ENCODE data around the gene OSTC. TPM values are rescaled to one million over a fixed set of nuclear protein-coding genes. Genes with fewer than 3 reads are reported as not detected.

The OSTC gene
- total and polyA plus RNA-seq, 2 of the 13 experiments (the other 11 are each of a cell fraction or from before 2014, with no cell fraction given): 208 to 380 TPM

GRCh38 chr4:108620101-108620932, 30.1 kb upstream of the OSTC start, which contains the start of gene RPL34 (continued):
- TF ChIP-seq NR0B2 (CRISPR knock-in tag; IDR thresholded peaks at IDR 0.05): no peak
- TF ChIP-seq ZNF441 (CRISPR knock-in tag; IDR thresholded peaks at IDR 0.05; ENCODE audit: borderline replicate concordance): 0 out of 2 replicates have a peak, but pooled peaks have one; percentile 59
- TF ChIP-seq NFIB (CRISPR knock-in tag; IDR thresholded peaks at IDR 0.05; ENCODE audit: borderline replicate concordance): no peak
- TF ChIP-seq PCBP2 (optimal IDR thresholded peaks at IDR 0.05; ENCODE audit: low read depth, low read length, poor library complexity, severe bottlenecking): no peak
- peak; percentile 31; the same call in 1 of the 2 replicates for TF ChIP-seq PRDM10 (CRISPR knock-in tag; IDR thresholded peaks at IDR 0.05; ENCODE audit: low read depth)
- TF ChIP-seq NFKBIZ (CRISPR knock-in tag; IDR thresholded peaks at IDR 0.05): peak; percentile 78; the same call in 1 of the 2 replicates
- TF ChIP-seq HNF1B (CRISPR knock-in tag; IDR thresholded peaks at IDR 0.05): peak; percentile 78
- TF ChIP-seq ZSCAN9 (CRISPR knock-in tag; IDR thresholded peaks at IDR 0.05; ENCODE audit: borderline replicate concordance): no peak
- TF ChIP-seq BCL6 (CRISPR knock-in tag; IDR thresholded peaks at IDR 0.05): no peak
- TF ChIP-seq SKI (IDR thresholded peaks at IDR 0.05; ENCODE audit: partially characterized antibody): peak; percentile 46
- TF ChIP-seq ZSCAN25 (CRISPR knock-in tag; IDR thresholded peaks at IDR 0.05): no peak
- TF ChIP-seq SOX5 (CRISPR knock-in tag; IDR thresholded peaks at IDR 0.05; ENCODE audit: borderline replicate concordance): peak; percentile 30; the same call in 1 of the 2 replicates
- TF ChIP-seq HIVEP1 (CRISPR knock-in tag; IDR thresholded peaks at IDR 0.05): no peak
- TF ChIP-seq BRD4 (CRISPR knock-in tag; IDR thresholded peaks at IDR 0.05): 0 out of 2 replicates have a peak, but pooled peaks have one; percentile 38

Data from HepG2 (cell line).